Myocyte (in vitro differentiated cells): ENCODE measurements around the gene PCSK7. TPM values are rescaled to one million over a fixed set of nuclear protein-coding genes. Genes with fewer than 3 reads are reported as not detected.

Source experiments
- DNase-seq: peaks from one replicate; pipeline ENCODE4 v3.0.0-alpha.2; 2012; ENCODE audit warnings: low read depth
- total RNA-seq: library from RNA; depleted of rRNA; stranded (reverse); fragments of >200 nt; gene quantifications from 2 replicates; pipeline ENCODE4 v1.2.3, GENCODE V29; 2014

Gene PCSK7
- total RNA-seq, 1 donor from 2014 or later = 42.3 TPM

- DNase-seq = peak; percentile 90
These were observed 32.6 kb downstream of the PCSK7 start, which contains the start of gene TAGLN for GRCh38 chr11:117199053-117199915. TAGLN (plus strand) TSS chr11:117199370; CDS start chr11:117203014, 3,644 bp downstream.

DNA sequence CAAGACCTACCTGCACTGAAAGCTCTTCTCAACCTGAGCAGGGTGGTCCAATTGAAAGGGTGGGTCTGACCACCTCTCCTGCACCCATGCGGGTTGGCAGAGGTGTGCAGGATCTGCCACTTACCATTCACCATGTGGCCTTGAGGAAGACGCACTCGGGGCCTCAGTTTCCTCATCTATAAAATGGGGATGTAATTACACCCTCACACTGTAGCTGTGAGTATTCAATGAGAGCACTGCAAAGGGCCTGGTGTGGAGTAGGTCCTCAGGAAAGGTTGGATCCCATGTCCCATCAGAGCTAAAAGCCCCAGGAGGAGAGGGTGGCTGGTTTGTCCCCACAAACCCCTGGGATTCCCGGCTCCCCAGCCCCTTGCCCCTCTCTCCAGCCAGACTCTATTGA is 33.3 kb downstream of the PCSK7 start:
- no peak for DNase-seq

- peak; percentile 49 for DNase-seq
These were observed 34.1 kb downstream of the PCSK7 start for GRCh38 chr11:117197516-117198456.

- no peak for DNase-seq
These were observed 34.9 kb downstream of the PCSK7 start for GRCh38 chr11:117197006-117197405.

DNA sequence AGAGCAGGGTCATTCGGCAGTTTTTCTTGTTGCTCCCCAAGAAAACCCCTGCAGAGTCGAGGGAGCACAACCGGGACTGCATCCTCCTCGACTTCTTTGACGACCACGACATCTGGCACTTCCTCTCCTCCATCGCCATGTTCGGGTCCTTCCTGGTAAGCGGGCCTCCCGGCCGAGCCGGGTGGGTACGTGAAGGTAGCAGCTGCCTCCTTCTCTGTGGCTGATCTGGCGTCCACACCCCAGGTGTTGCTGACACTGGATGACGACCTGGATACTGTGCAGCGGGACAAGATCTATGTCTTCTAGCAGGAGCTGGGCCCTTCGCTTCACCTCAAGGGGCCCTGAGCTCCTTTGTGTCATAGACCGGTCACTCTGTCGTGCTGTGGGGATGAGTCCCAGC is 36.1 kb downstream of the PCSK7 start:
- no peak for DNase-seq

- no peak for DNase-seq
These were observed 36.6 kb downstream of the PCSK7 start for GRCh38 chr11:117195258-117195657.

- peak; percentile 53 for DNase-seq
These were observed 37.6 kb downstream of the PCSK7 start for GRCh38 chr11:117194267-117194666.

DNA sequence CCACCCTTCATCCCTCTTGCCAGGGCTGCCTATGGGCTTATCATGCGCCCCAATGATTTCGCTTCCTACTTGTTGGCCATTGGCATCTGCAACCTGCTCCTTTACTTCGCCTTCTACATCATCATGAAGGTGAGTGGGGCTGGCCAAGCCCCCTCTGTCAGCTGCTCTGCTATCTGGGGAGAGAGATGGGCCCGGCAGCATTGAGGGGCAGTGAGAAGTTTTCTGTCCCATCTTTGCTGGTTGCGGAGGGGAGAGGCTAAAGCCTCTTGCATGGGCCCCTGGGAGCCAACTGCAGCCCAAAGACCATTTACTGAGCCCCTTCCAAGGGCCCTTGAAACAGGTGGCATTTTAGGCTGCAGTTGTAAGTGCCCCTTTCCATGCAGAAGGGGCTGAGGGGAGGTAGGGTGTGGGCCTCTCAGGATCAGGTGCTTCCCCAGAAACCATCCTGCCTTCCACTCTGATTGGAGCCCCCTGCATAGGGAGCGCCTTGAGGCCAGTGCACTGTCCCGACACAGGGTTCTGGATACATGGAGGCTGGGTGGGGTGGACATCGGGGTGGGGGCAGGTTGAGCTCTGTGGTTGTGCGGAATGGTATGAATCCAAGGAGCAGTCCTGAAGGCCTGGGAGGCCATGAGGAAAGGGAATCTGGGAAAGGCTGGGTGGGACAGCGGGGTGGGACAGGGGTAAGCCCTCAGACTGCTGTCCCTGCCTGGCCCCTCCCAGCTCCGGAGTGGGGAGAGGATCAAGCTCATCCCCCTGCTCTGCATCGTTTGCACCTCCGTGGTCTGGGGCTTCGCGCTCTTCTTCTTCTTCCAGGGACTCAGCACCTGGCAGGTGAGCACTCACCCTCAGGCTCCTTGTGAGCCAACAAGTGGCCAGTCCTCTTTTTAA is 38.5 kb downstream of the PCSK7 start:
- DNase-seq = no peak

GRCh38 chr11:117192401-117192875 is 39.4 kb downstream of the PCSK7 start:
- DNase-seq = no peak

DNA sequence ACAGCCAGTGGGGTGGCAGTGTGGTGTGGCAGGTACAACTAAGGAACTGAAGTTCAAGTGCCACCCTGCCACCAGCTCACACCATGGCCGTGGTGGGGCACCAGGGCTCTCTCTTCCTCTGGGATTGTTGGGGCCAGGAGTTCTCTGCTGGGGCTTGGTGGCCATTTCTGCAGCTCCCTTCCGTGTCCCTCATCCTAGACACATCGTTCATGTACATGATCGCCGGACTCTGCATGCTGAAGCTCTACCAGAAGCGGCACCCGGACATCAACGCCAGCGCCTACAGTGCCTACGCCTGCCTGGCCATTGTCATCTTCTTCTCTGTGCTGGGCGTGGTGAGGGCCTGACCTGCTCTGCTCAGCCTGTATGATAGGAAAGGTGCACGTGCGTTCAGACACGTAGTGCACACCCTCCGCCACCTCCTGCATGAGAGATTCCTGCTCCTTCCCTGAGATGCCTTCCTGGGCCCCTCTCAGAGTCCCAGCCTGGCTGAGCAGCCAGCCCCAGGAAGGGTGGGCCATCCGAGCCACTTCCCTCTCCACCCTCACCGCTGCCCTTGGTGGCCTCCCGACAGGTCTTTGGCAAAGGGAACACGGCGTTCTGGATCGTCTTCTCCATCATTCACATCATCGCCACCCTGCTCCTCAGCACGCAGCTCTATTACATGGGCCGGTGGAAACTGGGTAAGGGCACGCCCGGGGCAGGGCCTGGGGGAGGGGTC is 40.0 kb downstream of the PCSK7 start:
- DNase-seq = no peak

- DNase-seq = no peak
These were observed 41.8 kb downstream of the PCSK7 start for GRCh38 chr11:117189941-117190544.

- no peak for DNase-seq
These were observed 42.5 kb downstream of the PCSK7 start for GRCh38 chr11:117189191-117189940.

GRCh38 chr11:117188620-117189081 is 43.2 kb downstream of the PCSK7 start:
- DNase-seq = no peak

GRCh38 chr11:117187799-117188481 is 43.9 kb downstream of the PCSK7 start:
- no peak for DNase-seq

- DNase-seq = no peak
These were observed 44.5 kb downstream of the PCSK7 start for GRCh38 chr11:117187428-117187798.

DNA sequence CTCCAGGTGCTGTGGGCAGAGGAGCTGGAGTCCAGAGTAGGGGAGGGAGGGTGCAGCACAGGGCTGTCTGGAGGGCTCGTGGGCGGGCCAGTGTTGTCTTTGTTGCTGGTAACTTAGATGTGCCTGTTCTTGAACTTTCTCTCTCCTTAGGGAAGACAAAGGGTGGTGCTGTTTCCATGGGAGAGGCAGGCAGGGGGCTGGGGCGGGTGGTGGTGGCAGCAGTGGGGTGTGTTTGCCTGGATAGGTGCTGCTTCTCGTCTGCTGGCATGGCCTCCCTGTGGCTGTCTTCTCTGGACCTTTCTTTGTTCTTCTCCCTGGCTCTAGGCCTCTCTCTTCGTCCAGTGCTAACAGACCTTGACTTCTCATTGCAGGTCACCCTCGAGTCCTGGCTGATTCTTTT is 44.9 kb downstream of the PCSK7 start:
- no peak for DNase-seq

DNA sequence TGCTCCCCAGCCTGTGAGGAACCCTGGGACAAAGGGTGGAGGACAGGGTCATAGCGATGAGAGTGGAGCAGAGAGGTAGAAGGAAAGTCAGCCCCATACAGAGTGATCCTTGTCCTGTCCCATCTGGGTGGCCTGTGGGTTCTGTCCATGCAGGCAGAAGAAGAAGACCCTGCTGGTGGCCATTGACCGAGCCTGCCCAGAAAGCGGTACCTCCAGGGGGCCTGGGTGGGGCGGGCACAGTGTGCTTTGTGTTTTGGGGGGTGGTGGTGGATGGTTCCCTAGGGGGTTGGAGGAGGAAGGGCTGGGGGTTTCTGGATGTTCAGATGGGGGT is 45.5 kb downstream of the PCSK7 start:
- DNase-seq = no peak

DNA sequence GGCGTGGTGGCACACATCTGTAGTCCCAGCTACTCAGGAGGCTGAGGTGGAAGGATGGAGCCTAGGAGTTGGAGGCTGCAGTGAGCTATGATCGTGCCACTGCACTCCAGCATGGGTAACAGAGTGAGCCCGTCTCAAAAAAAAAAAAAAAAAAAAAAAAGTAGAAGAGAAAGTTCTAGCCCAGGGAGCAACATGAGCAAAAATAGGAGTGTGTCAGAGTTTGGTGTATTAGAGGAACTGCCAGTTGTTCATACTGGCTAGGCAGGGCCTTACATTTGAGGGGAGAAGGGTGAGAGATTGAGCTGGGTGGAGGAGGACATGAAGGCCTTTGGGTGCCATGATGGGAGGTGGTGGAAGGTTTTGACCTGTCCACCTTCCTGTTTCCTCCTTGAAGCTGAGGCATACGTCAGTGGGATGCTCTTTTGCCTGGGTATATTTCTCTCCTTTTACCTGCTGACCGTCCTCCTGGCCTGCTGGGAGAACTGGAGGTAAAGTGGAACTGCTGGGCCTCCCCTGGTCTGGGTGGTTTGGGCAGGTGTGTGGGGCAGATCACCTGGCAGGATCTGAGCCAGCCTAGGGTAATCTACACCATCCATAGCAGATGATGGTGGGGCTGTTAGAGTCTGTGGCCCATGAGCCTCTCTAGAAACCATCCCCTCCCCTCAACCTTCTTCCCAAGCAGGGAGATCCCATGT is 46.0 kb downstream of the PCSK7 start:
- DNase-seq = no peak
